Cardiac fibroblast (primary cell): ENCODE measurements around the gene MYD88.

Source experiments
- DNase-seq, 2 donors: peaks; one replicate each; pipeline versions ENCODE4 v3.0.0 to v3.0.0-alpha.2; 2010; ENCODE audit warnings: low read depth in 2 of 2
- H3K4me3 ChIP-seq, 2 donors: replicated peaks in 1 of 2; 1 replicate in 1 of 2; 2 replicates in 1 of 2; pipeline ENCODE4 v1.5.1; 2011; ENCODE audit warnings: low read depth in 2 of 2, low read length in 2 of 2, mild to moderate bottlenecking in 2 of 2, moderate library complexity in 1 of 2
- TF ChIP-seq, protein P1 (sequence below): IDR thresholded peaks from one replicate; pipeline ENCODE4 v1.5.1; 2011; ENCODE audit warnings: low read depth, mild to moderate bottlenecking, low read length, inconsistent platforms

The MYD88 gene

DNA sequence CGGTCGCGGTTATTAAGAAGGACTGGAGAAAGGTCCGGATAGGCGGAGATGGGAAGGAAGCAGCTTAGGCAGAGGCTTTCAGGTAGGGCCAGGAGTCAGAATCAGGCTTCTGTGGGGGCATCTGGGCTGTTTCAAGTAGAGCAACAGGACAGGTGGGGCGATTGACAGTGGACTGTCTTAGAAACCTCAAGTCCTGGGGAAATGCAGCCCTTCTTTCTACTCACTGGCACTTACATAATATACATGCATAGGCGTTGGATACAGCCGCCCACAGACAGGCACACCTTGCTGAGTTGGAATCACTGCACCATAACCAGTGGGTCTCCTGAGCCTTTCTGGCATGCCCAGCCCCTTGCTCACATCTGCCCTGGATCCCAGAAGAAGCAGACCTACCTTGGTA is 730 bp downstream of the MYD88 start:
- peak; percentile 17 to 26 for DNase-seq
- TF ChIP-seq, protein P1, sequence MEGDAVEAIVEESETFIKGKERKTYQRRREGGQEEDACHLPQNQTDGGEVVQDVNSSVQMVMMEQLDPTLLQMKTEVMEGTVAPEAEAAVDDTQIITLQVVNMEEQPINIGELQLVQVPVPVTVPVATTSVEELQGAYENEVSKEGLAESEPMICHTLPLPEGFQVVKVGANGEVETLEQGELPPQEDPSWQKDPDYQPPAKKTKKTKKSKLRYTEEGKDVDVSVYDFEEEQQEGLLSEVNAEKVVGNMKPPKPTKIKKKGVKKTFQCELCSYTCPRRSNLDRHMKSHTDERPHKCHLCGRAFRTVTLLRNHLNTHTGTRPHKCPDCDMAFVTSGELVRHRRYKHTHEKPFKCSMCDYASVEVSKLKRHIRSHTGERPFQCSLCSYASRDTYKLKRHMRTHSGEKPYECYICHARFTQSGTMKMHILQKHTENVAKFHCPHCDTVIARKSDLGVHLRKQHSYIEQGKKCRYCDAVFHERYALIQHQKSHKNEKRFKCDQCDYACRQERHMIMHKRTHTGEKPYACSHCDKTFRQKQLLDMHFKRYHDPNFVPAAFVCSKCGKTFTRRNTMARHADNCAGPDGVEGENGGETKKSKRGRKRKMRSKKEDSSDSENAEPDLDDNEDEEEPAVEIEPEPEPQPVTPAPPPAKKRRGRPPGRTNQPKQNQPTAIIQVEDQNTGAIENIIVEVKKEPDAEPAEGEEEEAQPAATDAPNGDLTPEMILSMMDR, result no peak

DNA sequence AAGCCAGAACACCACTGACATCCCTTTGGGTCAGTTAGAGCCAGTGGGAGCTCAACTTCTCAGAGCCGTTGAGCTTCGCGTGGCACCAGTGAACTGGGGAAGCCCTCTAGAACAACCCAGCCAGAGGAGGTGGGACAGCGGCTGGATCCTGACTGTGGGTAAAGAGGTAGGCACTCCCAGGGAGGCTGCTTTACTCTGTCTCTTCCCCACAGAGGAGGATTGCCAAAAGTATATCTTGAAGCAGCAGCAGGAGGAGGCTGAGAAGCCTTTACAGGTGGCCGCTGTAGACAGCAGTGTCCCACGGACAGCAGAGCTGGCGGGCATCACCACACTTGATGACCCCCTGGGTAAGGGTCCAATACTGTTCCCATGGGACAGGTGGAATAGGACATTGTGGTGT is 1.2 kb downstream of the MYD88 start:
- DNase-seq, result no peak
- H3K4me3 ChIP-seq, result peak overlapping the region; percentile 83 to 86
- TF ChIP-seq, protein P1, result no peak

More for the DNA sequence above, 730 bp downstream of the MYD88 start:
- H3K4me3 ChIP-seq, result peak overlapping the region; percentile 83 to 86

DNA sequence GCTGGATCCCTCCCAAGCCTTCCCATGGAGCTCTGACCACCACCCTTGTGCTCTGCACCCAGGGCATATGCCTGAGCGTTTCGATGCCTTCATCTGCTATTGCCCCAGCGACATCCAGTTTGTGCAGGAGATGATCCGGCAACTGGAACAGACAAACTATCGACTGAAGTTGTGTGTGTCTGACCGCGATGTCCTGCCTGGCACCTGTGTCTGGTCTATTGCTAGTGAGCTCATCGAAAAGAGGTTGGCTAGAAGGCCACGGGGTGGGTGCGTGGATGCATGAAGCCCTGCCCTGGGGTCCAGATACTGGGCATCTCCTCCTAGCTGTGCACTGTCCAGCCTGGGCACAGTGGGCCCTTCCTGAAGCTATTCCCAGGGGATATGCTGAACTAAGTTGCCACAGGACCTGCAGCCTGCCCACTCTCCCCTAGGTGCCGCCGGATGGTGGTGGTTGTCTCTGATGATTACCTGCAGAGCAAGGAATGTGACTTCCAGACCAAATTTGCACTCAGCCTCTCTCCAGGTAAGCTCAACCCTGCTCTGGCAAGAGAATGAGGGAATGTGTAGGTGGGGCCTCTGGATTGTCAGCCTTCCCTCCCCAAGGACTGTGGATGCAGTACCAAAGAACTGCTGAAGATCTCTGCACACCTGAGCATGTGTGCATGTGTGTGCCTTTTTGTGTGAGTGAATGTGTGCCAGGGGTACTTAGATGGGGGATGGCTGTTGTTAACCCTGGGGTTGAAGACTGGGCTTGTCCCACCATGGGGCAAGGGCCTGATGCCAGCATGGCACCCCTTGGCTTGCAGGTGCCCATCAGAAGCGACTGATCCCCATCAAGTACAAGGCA is 2.1 kb downstream of the MYD88 start:
- TF ChIP-seq, protein P1, result no peak
- H3K4me3 ChIP-seq, result no peak overlapping the region
- DNase-seq, result no peak

DNA sequence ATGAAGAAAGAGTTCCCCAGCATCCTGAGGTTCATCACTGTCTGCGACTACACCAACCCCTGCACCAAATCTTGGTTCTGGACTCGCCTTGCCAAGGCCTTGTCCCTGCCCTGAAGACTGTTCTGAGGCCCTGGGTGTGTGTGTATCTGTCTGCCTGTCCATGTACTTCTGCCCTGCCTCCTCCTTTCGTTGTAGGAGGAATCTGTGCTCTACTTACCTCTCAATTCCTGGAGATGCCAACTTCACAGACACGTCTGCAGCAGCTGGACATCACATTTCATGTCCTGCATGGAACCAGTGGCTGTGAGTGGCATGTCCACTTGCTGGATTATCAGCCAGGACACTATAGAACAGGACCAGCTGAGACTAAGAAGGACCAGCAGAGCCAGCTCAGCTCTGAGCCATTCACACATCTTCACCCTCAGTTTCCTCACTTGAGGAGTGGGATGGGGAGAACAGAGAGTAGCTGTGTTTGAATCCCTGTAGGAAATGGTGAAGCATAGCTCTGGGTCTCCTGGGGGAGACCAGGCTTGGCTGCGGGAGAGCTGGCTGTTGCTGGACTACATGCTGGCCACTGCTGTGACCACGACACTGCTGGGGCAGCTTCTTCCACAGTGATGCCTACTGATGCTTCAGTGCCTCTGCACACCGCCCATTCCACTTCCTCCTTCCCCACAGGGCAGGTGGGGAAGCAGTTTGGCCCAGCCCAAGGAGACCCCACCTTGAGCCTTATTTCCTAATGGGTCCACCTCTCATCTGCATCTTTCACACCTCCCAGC is 2.9 kb downstream of the MYD88 start:
- no peak overlapping the region for H3K4me3 ChIP-seq
- no peak for DNase-seq
- TF ChIP-seq, protein P1, result no peak

DNA sequence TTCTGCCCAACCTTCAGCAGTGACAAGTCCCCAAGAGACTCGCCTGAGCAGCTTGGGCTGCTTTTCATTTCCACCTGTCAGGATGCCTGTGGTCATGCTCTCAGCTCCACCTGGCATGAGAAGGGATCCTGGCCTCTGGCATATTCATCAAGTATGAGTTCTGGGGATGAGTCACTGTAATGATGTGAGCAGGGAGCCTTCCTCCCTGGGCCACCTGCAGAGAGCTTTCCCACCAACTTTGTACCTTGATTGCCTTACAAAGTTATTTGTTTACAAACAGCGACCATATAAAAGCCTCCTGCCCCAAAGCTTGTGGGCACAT is 3.5 kb downstream of the MYD88 start:
- no peak for DNase-seq
- H3K4me3 ChIP-seq, result no peak overlapping the region

DNA sequence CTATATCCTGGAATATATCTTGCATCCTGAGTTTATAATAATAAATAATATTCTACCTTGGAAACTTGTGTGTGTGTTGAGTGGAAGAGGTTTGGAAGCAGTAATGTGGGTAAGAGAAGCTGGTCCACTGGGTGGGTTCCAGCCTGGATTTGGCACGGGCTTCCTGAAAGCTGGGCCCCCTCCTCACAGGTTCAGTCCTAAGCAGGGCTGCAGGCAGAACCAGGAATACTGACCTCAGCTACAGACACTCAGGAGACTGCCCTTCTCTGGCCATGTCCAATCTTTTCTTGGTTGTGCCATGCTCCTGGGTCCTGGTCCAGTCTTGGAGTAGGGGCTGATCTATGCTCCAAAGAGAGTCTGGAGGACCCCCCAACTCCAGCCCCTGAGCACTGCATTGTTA is 4.5 kb downstream of the MYD88 start:
- DNase-seq, result no peak
- no peak overlapping the region for H3K4me3 ChIP-seq
- TF ChIP-seq, protein P1, result no peak

More for the DNA sequence above, 3.5 kb downstream of the MYD88 start:
- TF ChIP-seq, protein P1, result no peak
